ENCODE measurements around the gene FURIN. TPM values are rescaled to one million over a fixed set of nuclear protein-coding genes. Genes with fewer than 3 reads are reported as not detected.
"Not testable (repeated sequence)": the region's sequence is repeated elsewhere in the genome, so short reads cannot be mapped to it uniquely, and the experiment has no call there.

Gene FURIN
- total RNA-seq, 1 donor from 2014 or later, result 97.7 TPM

DNA sequence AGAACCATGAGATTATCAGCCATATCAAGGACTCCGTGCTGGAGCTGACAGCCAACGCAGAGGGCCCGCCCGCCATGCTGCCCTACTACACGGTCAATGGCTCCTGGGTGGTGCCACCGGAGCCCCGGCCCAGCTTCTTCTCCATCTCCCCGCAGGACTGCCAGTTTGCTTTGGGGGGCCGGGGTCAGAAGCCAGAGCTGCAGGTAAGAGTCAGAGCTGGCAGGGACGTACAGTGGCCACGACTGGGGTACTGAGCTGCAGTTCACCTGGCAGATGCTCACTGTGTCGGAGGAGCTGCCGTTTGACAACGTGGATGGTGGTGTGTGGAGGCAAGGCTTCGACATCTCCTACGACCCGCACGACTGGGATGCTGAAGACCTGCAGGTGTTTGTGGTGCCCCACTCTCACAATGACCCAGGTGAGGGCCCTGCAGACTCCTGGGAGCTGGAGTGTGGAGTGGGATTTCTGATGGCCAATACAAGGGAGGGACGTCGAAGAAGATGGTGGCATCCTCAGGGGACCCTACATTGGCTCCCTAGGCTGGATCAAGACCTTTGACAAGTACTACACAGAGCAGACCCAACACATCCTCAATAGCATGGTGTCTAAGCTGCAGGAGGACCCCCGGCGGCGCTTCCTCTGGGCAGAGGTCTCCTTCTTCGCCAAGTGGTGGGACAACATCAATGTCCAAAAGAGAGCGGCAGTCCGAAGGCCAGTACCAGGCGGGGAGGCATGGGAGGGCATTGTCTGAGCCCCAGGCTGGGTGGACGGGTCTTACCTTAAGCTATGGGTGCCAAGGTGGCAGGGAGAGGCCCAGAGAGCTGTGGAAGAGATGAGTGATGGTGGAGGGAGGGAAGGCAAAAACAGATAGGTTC is 37.2 kb downstream of the FURIN start:
- H3K36me3 Mint-ChIP-seq, result peaks cover 11% of the 10 kb centered on the region
- no peaks in the 10 kb centered on the region for H3K27me3 Mint-ChIP-seq (ENCODE audit: low read depth)
- H3K4me3 Mint-ChIP-seq, result no peak overlapping the region
- no peak for DNase-seq (ENCODE audit: low spot score in 2 of 2, unreplicated experiment in 2 of 2)
- peaks cover 21% of the 10 kb centered on the region for H3K4me1 Mint-ChIP-seq
- no peaks in the 10 kb centered on the region for H3K9me3 Mint-ChIP-seq
- no peak overlapping the region for H3K27ac Mint-ChIP-seq
- no peak for TF ChIP-seq CTCF (IDR thresholded peaks at IDR 0.05; ENCODE audit: unreplicated experiment)

GRCh38 chr15:90906181-90906849 is 37.9 kb downstream of the FURIN start:
- H3K4me1 Mint-ChIP-seq, result peaks cover 18% of the 10 kb centered on the region
- DNase-seq (ENCODE audit: low spot score in 2 of 2, unreplicated experiment in 2 of 2), result no peak
- no peak overlapping the region for H3K27ac Mint-ChIP-seq
- no peak overlapping the region for H3K4me3 Mint-ChIP-seq
- no peaks in the 10 kb centered on the region for H3K27me3 Mint-ChIP-seq (ENCODE audit: low read depth)
- no peaks in the 10 kb centered on the region for H3K9me3 Mint-ChIP-seq
- no peak for TF ChIP-seq CTCF (IDR thresholded peaks at IDR 0.05; ENCODE audit: unreplicated experiment)
- H3K36me3 Mint-ChIP-seq, result peaks cover 11% of the 10 kb centered on the region

GRCh38 chr15:90907051-90907660 is 38.8 kb downstream of the FURIN start:
- Mint-ChIP-seq H3K4me1 (peaks cover 10% of the 10 kb centered on the region), H3K27ac (no peak overlapping the region), H3K36me3 (peaks cover 11% of the 10 kb centered on the region), H3K9me3 (no peaks in the 10 kb centered on the region), H3K27me3 (ENCODE audit: low read depth) (no peaks in the 10 kb centered on the region), H3K4me3 (no peak overlapping the region)
- no peak for TF ChIP-seq CTCF (IDR thresholded peaks at IDR 0.05; ENCODE audit: unreplicated experiment)
- no peak for DNase-seq (ENCODE audit: low spot score in 2 of 2, unreplicated experiment in 2 of 2)

GRCh38 chr15:90907838-90908507 is 39.6 kb downstream of the FURIN start:
- peaks cover 9% of the 10 kb centered on the region for H3K4me1 Mint-ChIP-seq
- no peak for DNase-seq (ENCODE audit: low spot score in 2 of 2, unreplicated experiment in 2 of 2)
- H3K4me3 Mint-ChIP-seq, result no peak overlapping the region
- no peak overlapping the region for H3K27ac Mint-ChIP-seq
- peaks cover 12% of the 10 kb centered on the region for H3K36me3 Mint-ChIP-seq
- no peaks in the 10 kb centered on the region for H3K9me3 Mint-ChIP-seq
- TF ChIP-seq CTCF (IDR thresholded peaks at IDR 0.05; ENCODE audit: unreplicated experiment), result no peak
- no peaks in the 10 kb centered on the region for H3K27me3 Mint-ChIP-seq (ENCODE audit: low read depth)

- H3K4me3 Mint-ChIP-seq; H3K9me3 Mint-ChIP-seq; H3K4me1 Mint-ChIP-seq; DNase-seq (ENCODE audit: low spot score in 2 of 2, unreplicated experiment in 2 of 2); H3K27ac Mint-ChIP-seq; H3K27me3 Mint-ChIP-seq (ENCODE audit: low read depth): not testable (repeated sequence)
- peaks cover 21% of the 10 kb centered on the region for H3K36me3 Mint-ChIP-seq
Observed at GRCh38 chr15:90909449-90909848, 41.1 kb downstream of the FURIN start.

Data from mesothelial cell of epicardium (in vitro differentiated cells).